Panc1 (cell line): Measurements from ENCODE around the gene RYR3. TPM values are rescaled to one million over a fixed set of nuclear protein-coding genes. Genes with fewer than 3 reads are reported as not detected.

Experiments
- ATAC-seq: fragments of 200-7000 bp; cut with Tn5 transposase; 2 replicates; pipeline ENCODE4 v1.9.1; 2020; ENCODE audit warnings: mild to moderate bottlenecking, moderate library complexity
- BruUV-seq: library from RNA; stranded (reverse); fragments of 400-500 nt; replicated peaks from 2 replicates; lab custom pipeline; 2021; lab: Mats Ljungman, UMichigan
- CTCF ChIA-PET: fragments of 300-600 bp; sonication (Branson Sonifier 250); formaldehyde crosslinking; loops from one replicate; lab custom pipeline; 2022; ENCODE audit warnings: antibody characterized with exemption; lab: Charles Lee
- POLR2A ChIA-PET: fragments of 300-600 bp; sonication (Branson Sonifier 250); formaldehyde crosslinking; loops from one replicate; lab custom pipeline; 2022; ENCODE audit warnings: antibody characterized with exemption; lab: Charles Lee
- DNase-seq: peaks from one replicate; pipeline ENCODE4 v3.0.0-alpha.2; 2010; ENCODE audit warnings: low read depth, low spot score
- H3K27ac ChIP-seq: 2 replicates; pipeline ENCODE4 v1.5.1; 2011; ENCODE audit warnings: mild to moderate bottlenecking, low read length, inconsistent platforms
- H3K27me3 ChIP-seq: fragments of 200-500 bp; sonication (Bioruptor generic); 2 replicates; pipeline ENCODE4 v1.6.0; 2014; ENCODE audit warnings: low read length, inconsistent platforms; ENCODE audit not compliant: control insufficient read depth, insufficient read depth
- H3K36me3 ChIP-seq: fragments of 200-500 bp; sonication (Bioruptor generic); 2 replicates; pipeline ENCODE4 v1.5.1; 2014; ENCODE audit warnings: inconsistent platforms, mild to moderate bottlenecking, low read length, moderate library complexity; ENCODE audit not compliant: control insufficient read depth, insufficient read depth
- H3K4me1 ChIP-seq: 2 replicates; pipeline ENCODE4 v1.5.1; 2011; ENCODE audit warnings: inconsistent platforms, mild to moderate bottlenecking, low read length, moderate library complexity; ENCODE audit not compliant: control insufficient read depth, insufficient read depth
- H3K4me3 ChIP-seq, 2 experiments: 2 replicates each; pipeline ENCODE4 v1.5.1; 2011 to 2012; ENCODE audit warnings: low read depth in 2 of 2, low read length in 2 of 2, mild to moderate bottlenecking in 2 of 2, inconsistent platforms in 1 of 2, moderate library complexity in 1 of 2
- H3K9me3 ChIP-seq: fragments of 200-500 bp; sonication (Bioruptor generic); 2 replicates; pipeline ENCODE4 v1.5.1; 2014; ENCODE audit warnings: low read depth, mild to moderate bottlenecking, inconsistent platforms, low read length, moderate library complexity; ENCODE audit not compliant: control insufficient read depth, insufficient read depth
- POLR2AphosphoS5 ChIP-seq: IDR thresholded peaks from 2 replicates; pipeline ENCODE4 v1.6.1; 2012; ENCODE audit warnings: mild to moderate bottlenecking, low read depth, low read length, moderate library complexity
- REST ChIP-seq, 2 experiments: IDR thresholded peaks; 2 replicates each; pipeline ENCODE4 v1.6.1; 2011 to 2012; ENCODE audit warnings: low read depth in 2 of 2, control low read depth in 1 of 2, low read length in 1 of 2, mild to moderate bottlenecking in 1 of 2, moderate library complexity in 1 of 2; ENCODE audit not compliant: insufficient read depth in 1 of 2
- SIN3A ChIP-seq: IDR thresholded peaks from 2 replicates; pipeline ENCODE4 v1.6.1; 2012; ENCODE audit warnings: low read depth, mild to moderate bottlenecking, low read length, moderate library complexity, borderline replicate concordance; ENCODE audit not compliant: insufficient read depth
- TCF7L2 ChIP-seq: IDR thresholded peaks from 2 replicates; pipeline ENCODE4 v1.6.1; 2011; ENCODE audit warnings: mild to moderate bottlenecking, low read depth, low read length, inconsistent platforms
- in situ Hi-C: cut with HindIII; loops from 2 replicates; pipeline ENCODE4 v1.10.0; 2016; ENCODE audit warnings: low sequenced_read_pairs, low pct_unique_long_range_greater_than_20kb
- intact Hi-C: fragments of 100-400 bp; cut with micrococcal nuclease; formaldehyde crosslinking; loops from one replicate; pipeline ENCODE4 v1.10.0; 2022; ENCODE audit not compliant: unreplicated experiment
- total RNA-seq: library from RNA; stranded (reverse); gene quantifications from one replicate; pipeline ENCODE4 v1.2.1, GENCODE V29; 2021; ENCODE audit not compliant: unreplicated experiment
- TF ChIP-seq, protein P1 (sequence below): fragments of 450-650 bp; IDR thresholded peaks from 2 replicates; pipeline ENCODE4 v1.5.1; 2017; ENCODE audit warnings: mild to moderate bottlenecking

RYR3 gene
- total RNA-seq, 1 experiment from 2014 or later = not detected

GRCh38 chr15:33516563-33516962, 205.8 kb downstream of the RYR3 start:
- in situ Hi-C loops = no loop called here
- DNase-seq = no peak
- no peak overlapping the region for H3K4me3 ChIP-seq
- intact Hi-C loops = no loop called here
- peaks cover 13% of the 10 kb centered on the region for H3K27me3 ChIP-seq
- no peaks in the 10 kb centered on the region for H3K9me3 ChIP-seq
- CTCF ChIA-PET = no interaction called here
- H3K36me3 ChIP-seq = no peaks in the 10 kb centered on the region
- TF ChIP-seq, protein P1, sequence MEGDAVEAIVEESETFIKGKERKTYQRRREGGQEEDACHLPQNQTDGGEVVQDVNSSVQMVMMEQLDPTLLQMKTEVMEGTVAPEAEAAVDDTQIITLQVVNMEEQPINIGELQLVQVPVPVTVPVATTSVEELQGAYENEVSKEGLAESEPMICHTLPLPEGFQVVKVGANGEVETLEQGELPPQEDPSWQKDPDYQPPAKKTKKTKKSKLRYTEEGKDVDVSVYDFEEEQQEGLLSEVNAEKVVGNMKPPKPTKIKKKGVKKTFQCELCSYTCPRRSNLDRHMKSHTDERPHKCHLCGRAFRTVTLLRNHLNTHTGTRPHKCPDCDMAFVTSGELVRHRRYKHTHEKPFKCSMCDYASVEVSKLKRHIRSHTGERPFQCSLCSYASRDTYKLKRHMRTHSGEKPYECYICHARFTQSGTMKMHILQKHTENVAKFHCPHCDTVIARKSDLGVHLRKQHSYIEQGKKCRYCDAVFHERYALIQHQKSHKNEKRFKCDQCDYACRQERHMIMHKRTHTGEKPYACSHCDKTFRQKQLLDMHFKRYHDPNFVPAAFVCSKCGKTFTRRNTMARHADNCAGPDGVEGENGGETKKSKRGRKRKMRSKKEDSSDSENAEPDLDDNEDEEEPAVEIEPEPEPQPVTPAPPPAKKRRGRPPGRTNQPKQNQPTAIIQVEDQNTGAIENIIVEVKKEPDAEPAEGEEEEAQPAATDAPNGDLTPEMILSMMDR = no peak
- TF ChIP-seq POLR2AphosphoS5 (no peak), SIN3A (no peak), TCF7L2 (no peak), REST (IDR thresholded peaks at IDR 0.05; ENCODE audit: insufficient read depth in 1 of 2, low read depth in 2 of 2, low read length in 1 of 2) (no peak)
- H3K4me1 ChIP-seq = no peaks in the 10 kb centered on the region
- POLR2A ChIA-PET = no interaction called here
- BruUV-seq = no TSS peak
- no peak for ATAC-seq
- no peak overlapping the region for H3K27ac ChIP-seq

GRCh38 chr15:33517944-33518343, 207.2 kb downstream of the RYR3 start:
- no peak overlapping the region for H3K27ac ChIP-seq
- CTCF ChIA-PET = no interaction called here
- intact Hi-C loops (no loop called here), in situ Hi-C loops (no loop called here)
- BruUV-seq = no TSS peak
- no peaks in the 10 kb centered on the region for H3K9me3 ChIP-seq
- H3K36me3 ChIP-seq = no peaks in the 10 kb centered on the region
- POLR2A ChIA-PET = no interaction called here
- no peaks in the 10 kb centered on the region for H3K4me1 ChIP-seq
- DNase-seq = no peak
- TF ChIP-seq, protein P1 = no peak
- TF ChIP-seq SIN3A (no peak), TCF7L2 (no peak), POLR2AphosphoS5 (no peak), REST (IDR thresholded peaks at IDR 0.05; ENCODE audit: insufficient read depth in 1 of 2, low read depth in 2 of 2, low read length in 1 of 2) (no peak)
- H3K4me3 ChIP-seq = no peak overlapping the region
- H3K27me3 ChIP-seq = peaks cover 8% of the 10 kb centered on the region
- no peak for ATAC-seq
